Kidney epithelial cell (primary cell): ENCODE data around the gene ROR1. TPM values are rescaled to one million over a fixed set of nuclear protein-coding genes. Genes with fewer than 3 reads are reported as not detected.

Experiments
- DNase-seq: peaks from one replicate; pipeline ENCODE4 v3.0.0-alpha.2; 2010; ENCODE audit warnings: low read depth
- H3K27me3 ChIP-seq: 2 replicates; pipeline ENCODE4 v1.6.0; 2011; ENCODE audit warnings: low read length; ENCODE audit not compliant: control insufficient read depth, insufficient read depth
- H3K36me3 ChIP-seq: 2 replicates; pipeline ENCODE4 v1.5.1; 2011; ENCODE audit warnings: low read length; ENCODE audit not compliant: control insufficient read depth, insufficient read depth
- H3K4me3 ChIP-seq: 2 replicates; pipeline ENCODE4 v1.5.1; 2011; ENCODE audit warnings: low read depth, mild to moderate bottlenecking, control low read depth, low read length
- CTCF ChIP-seq: IDR thresholded peaks from 2 replicates; pipeline ENCODE4 v1.5.1; 2011; ENCODE audit warnings: mild to moderate bottlenecking, moderate library complexity, low read length, control low read depth, inconsistent platforms; ENCODE audit not compliant: insufficient read depth, poor library complexity, severe bottlenecking
- total RNA-seq: library from RNA; depleted of rRNA; stranded (reverse); fragments of >200 nt; gene quantifications from 2 replicates; pipeline ENCODE4 v1.2.3, GENCODE V29; 2015

ROR1 gene
- total RNA-seq, 1 donor from 2014 or later, result 21.5 TPM

GRCh38 chr1:64029037-64029436, 255.2 kb downstream of the ROR1 start:
- no peak for DNase-seq
- Histone ChIP-seq H3K36me3 (no peaks in the 10 kb centered on the region), H3K27me3 (no peaks in the 10 kb centered on the region), H3K4me3 (no peak overlapping the region)
- no peak for TF ChIP-seq CTCF

GRCh38 chr1:64030411-64030810, 256.6 kb downstream of the ROR1 start:
- no peaks in the 10 kb centered on the region for H3K36me3 ChIP-seq
- no peak for DNase-seq
- no peaks in the 10 kb centered on the region for H3K27me3 ChIP-seq
- no peak overlapping the region for H3K4me3 ChIP-seq
- no peak for TF ChIP-seq CTCF

GRCh38 chr1:64031236-64031635, 257.4 kb downstream of the ROR1 start:
- no peak for TF ChIP-seq CTCF
- no peaks in the 10 kb centered on the region for H3K27me3 ChIP-seq
- no peak overlapping the region for H3K4me3 ChIP-seq
- DNase-seq, result no peak
- no peaks in the 10 kb centered on the region for H3K36me3 ChIP-seq

- no peak overlapping the region for H3K4me3 ChIP-seq
- no peak for DNase-seq
- TF ChIP-seq CTCF, result no peak
- H3K36me3 ChIP-seq, result no peaks in the 10 kb centered on the region
- no peaks in the 10 kb centered on the region for H3K27me3 ChIP-seq
Observed at GRCh38 chr1:64033667-64034220, 259.9 kb downstream of the ROR1 start.

- H3K27me3 ChIP-seq, result no peaks in the 10 kb centered on the region
- no peak for TF ChIP-seq CTCF
- no peak for DNase-seq
- H3K36me3 ChIP-seq, result no peaks in the 10 kb centered on the region
- no peak overlapping the region for H3K4me3 ChIP-seq
Observed at GRCh38 chr1:64036549-64036948, 262.7 kb downstream of the ROR1 start.

- TF ChIP-seq CTCF, result no peak
Observed at GRCh38 chr1:64038119-64038518, 264.3 kb downstream of the ROR1 start.

More at GRCh38 chr1:64038119-64038518, 264.3 kb downstream of the ROR1 start:
- Histone ChIP-seq H3K36me3 (no peaks in the 10 kb centered on the region), H3K4me3 (no peak overlapping the region), H3K27me3 (no peaks in the 10 kb centered on the region)
- DNase-seq, result no peak
